SK-N-SH (cell line): ENCODE measurements around the gene CD200.

ENCODE experiments used
- CHD2 ChIP-seq: fragments of 150-350 bp; IDR thresholded peaks from 2 replicates; pipeline ENCODE4 v1.6.1; 2018; ENCODE audit warnings: low read length; ENCODE audit not compliant: partially characterized antibody
- EP300 ChIP-seq, 2 experiments: IDR thresholded peaks; 2 replicates each; pipeline versions ENCODE4 v1.4.0 to v1.6.1; 2012; ENCODE audit warnings: borderline replicate concordance in 1 of 2, low read depth in 1 of 2, low read length in 1 of 2
- FOSL2 ChIP-seq: IDR thresholded peaks from 2 replicates; pipeline ENCODE4 v1.4.0; 2012; ENCODE audit warnings: low read depth, mild to moderate bottlenecking, moderate library complexity, borderline replicate concordance
- MEF2A ChIP-seq: IDR thresholded peaks from 2 replicates; pipeline ENCODE4 v1.4.0; 2012; ENCODE audit warnings: low read depth, borderline replicate concordance
- MXI1 ChIP-seq: IDR thresholded peaks from 2 replicates; pipeline ENCODE4 v1.6.1; 2012; ENCODE audit warnings: mild to moderate bottlenecking, low read depth, low read length, improper control_type of control experiment
- NRF1 ChIP-seq: IDR thresholded peaks from 2 replicates; pipeline ENCODE4 v1.6.1; 2012; ENCODE audit warnings: low read depth, mild to moderate bottlenecking, low read length
- POLR2AphosphoS5 ChIP-seq: IDR thresholded peaks from 2 replicates; pipeline ENCODE4 v1.6.1; 2012; ENCODE audit warnings: low read depth, low read length
- SMC3 ChIP-seq: IDR thresholded peaks from 2 replicates; pipeline ENCODE4 v1.6.1; 2012; ENCODE audit warnings: low read depth, low read length, improper control_type of control experiment
- TF ChIP-seq, protein P1 (sequence below): fragments of 200-600 bp; sonication (generic); IDR thresholded peaks from 2 replicates; pipeline ENCODE4 v1.6.1; 2017; ENCODE audit warnings: antibody characterized with exemption, mild to moderate bottlenecking, moderate library complexity
- TF ChIP-seq, protein P2 (sequence below): IDR thresholded peaks from 2 replicates; pipeline ENCODE4 v1.4.0; 2012; ENCODE audit warnings: low read depth
- TF ChIP-seq, protein P3 (sequence below): IDR thresholded peaks from 2 replicates; pipeline ENCODE4 v1.4.0; 2012; ENCODE audit warnings: low read depth, borderline replicate concordance

GRCh38 chr3:112392393-112393359 lies 59.7 kb downstream of the CD200 start:
- TF ChIP-seq, protein P1, sequence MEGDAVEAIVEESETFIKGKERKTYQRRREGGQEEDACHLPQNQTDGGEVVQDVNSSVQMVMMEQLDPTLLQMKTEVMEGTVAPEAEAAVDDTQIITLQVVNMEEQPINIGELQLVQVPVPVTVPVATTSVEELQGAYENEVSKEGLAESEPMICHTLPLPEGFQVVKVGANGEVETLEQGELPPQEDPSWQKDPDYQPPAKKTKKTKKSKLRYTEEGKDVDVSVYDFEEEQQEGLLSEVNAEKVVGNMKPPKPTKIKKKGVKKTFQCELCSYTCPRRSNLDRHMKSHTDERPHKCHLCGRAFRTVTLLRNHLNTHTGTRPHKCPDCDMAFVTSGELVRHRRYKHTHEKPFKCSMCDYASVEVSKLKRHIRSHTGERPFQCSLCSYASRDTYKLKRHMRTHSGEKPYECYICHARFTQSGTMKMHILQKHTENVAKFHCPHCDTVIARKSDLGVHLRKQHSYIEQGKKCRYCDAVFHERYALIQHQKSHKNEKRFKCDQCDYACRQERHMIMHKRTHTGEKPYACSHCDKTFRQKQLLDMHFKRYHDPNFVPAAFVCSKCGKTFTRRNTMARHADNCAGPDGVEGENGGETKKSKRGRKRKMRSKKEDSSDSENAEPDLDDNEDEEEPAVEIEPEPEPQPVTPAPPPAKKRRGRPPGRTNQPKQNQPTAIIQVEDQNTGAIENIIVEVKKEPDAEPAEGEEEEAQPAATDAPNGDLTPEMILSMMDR, result no peak
- no peak for TF ChIP-seq MXI1
- TF ChIP-seq EP300 (IDR thresholded peaks at IDR 0.05; ENCODE audit: borderline replicate concordance in 1 of 2, low read depth in 1 of 2, low read length in 1 of 2), result no peak
- TF ChIP-seq SMC3, result no peak
- TF ChIP-seq, protein P2, sequence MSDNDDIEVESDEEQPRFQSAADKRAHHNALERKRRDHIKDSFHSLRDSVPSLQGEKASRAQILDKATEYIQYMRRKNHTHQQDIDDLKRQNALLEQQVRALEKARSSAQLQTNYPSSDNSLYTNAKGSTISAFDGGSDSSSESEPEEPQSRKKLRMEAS, result no peak
- TF ChIP-seq POLR2AphosphoS5, result no peak
- no peak for TF ChIP-seq MEF2A
- no peak for TF ChIP-seq FOSL2
- TF ChIP-seq, protein P3, sequence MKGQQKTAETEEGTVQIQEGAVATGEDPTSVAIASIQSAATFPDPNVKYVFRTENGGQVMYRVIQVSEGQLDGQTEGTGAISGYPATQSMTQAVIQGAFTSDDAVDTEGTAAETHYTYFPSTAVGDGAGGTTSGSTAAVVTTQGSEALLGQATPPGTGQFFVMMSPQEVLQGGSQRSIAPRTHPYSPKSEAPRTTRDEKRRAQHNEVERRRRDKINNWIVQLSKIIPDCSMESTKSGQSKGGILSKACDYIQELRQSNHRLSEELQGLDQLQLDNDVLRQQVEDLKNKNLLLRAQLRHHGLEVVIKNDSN, result no peak
- no peak for TF ChIP-seq NRF1
- TF ChIP-seq CHD2, result no peak
